HL-60 (cell line): Measurements from ENCODE around the gene CARS2.

Experiments used
- POLR2AphosphoS5 ChIP-seq: IDR thresholded peaks from 2 replicates; pipeline ENCODE4 v1.6.1; 2012; ENCODE audit warnings: low read depth
- TF ChIP-seq, protein P1 (sequence below): IDR thresholded peaks from one replicate; pipeline ENCODE4 v1.5.1; 2011; ENCODE audit warnings: low read length, control low read depth, inconsistent platforms; ENCODE audit not compliant: insufficient read depth

DNA sequence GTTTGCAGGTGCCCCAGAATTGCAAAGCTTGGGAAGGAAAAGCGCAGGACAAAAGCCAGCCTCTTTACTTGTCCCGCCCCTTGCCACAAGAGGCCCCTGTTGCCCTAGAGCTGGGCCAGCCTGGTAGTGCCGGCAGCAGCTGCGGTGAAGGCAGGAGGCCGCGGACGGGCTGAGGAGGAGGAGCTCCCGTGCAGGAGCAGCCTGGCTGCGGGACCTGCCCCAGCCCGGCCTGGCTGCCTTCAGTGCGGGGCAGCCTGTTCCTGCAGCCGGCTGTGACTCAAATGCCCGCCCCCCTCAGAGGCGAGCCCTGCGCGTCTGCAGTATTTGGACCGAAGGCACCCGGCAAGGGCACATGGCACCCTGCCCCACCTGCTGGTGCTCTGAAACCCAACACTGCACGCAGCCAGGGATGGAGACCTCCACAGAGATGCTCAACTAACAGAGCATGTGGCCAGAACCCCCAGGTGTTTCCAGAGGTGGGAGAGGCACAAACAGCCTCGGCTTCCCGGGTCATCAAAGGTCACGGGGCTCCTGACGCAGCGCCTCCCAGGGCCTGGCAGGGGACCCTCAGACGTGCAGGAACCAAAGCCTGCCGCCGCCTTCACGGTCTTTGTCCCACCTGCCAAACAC, 60.9 kb downstream of the CARS2 start:
- TF ChIP-seq, protein P1, sequence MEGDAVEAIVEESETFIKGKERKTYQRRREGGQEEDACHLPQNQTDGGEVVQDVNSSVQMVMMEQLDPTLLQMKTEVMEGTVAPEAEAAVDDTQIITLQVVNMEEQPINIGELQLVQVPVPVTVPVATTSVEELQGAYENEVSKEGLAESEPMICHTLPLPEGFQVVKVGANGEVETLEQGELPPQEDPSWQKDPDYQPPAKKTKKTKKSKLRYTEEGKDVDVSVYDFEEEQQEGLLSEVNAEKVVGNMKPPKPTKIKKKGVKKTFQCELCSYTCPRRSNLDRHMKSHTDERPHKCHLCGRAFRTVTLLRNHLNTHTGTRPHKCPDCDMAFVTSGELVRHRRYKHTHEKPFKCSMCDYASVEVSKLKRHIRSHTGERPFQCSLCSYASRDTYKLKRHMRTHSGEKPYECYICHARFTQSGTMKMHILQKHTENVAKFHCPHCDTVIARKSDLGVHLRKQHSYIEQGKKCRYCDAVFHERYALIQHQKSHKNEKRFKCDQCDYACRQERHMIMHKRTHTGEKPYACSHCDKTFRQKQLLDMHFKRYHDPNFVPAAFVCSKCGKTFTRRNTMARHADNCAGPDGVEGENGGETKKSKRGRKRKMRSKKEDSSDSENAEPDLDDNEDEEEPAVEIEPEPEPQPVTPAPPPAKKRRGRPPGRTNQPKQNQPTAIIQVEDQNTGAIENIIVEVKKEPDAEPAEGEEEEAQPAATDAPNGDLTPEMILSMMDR: peak; percentile 40
- 0 out of 2 replicates have a peak, but pooled peaks have one; percentile 55 for TF ChIP-seq POLR2AphosphoS5
